ENCODE measurements around the gene PITX2. TPM values are rescaled to one million over a fixed set of nuclear protein-coding genes. Genes with fewer than 3 reads are reported as not detected.

Gene PITX2
- total and polyA plus RNA-seq, 2 experiments from 2014 or later: 0.52 to 0.99 TPM

DNA sequence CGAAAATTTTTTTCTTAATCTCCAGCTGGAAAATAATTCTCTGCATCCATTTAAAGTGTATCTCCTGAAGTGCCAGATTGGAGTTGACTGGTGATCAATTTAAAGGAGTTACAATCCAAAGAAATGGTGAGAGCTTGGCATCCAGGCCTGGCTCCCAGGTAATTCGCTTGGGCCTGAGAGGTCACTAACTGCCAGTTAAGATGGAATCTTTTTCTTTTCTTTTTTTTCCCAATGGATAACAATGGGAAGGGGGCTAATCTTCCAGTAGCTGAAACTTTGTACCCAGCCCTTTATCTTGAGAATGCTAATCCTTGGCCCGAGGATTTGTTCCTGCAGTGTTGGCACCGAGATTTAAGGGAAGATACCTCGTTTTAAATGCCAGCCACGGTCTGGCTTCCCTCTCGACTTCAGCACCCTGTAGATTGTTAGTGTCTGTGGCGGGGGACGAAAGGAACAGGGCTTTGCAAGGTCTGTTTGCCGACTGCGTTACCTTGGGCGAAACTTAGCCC lies 13.3 kb upstream of the PITX2 start (continued):
- TF ChIP-seq, protein P1, sequence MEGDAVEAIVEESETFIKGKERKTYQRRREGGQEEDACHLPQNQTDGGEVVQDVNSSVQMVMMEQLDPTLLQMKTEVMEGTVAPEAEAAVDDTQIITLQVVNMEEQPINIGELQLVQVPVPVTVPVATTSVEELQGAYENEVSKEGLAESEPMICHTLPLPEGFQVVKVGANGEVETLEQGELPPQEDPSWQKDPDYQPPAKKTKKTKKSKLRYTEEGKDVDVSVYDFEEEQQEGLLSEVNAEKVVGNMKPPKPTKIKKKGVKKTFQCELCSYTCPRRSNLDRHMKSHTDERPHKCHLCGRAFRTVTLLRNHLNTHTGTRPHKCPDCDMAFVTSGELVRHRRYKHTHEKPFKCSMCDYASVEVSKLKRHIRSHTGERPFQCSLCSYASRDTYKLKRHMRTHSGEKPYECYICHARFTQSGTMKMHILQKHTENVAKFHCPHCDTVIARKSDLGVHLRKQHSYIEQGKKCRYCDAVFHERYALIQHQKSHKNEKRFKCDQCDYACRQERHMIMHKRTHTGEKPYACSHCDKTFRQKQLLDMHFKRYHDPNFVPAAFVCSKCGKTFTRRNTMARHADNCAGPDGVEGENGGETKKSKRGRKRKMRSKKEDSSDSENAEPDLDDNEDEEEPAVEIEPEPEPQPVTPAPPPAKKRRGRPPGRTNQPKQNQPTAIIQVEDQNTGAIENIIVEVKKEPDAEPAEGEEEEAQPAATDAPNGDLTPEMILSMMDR (conservative IDR thresholded peaks at IDR 0.05; ENCODE audit: low read depth in 2 of 2): no peak

DNA sequence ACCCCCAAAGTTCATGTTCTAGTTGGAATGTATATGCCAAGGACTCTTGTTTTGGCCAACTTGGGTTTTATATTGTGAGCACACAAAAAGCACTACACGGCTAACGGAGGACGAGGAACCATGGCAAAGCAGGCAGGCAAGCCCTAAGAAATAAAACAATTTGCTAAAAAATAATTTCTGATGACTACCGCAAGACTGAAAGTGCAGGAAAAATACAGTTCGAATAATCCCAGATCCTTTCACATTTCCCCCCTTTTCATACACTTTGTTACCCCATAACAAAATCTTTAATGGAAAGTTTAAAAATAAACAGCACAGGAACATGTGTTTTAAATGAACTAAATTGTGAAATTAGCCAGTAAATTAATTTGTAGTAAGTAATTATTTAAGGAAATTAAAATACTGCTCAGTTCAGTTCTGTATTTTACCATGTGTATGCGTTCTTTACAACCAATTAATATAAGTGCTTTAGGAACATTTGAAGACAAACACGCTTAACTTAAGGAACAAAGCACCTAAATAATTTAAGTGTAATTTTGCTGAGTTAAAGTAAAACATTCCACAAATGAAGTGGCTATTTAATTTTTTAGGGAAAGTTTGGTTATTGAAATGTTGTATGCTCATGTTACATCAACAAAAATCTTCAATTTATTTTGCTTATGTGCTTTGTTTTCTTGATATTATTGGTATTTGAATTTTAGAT lies 12.4 kb upstream of the PITX2 start:
- Histone ChIP-seq H3K27me3 (ENCODE audit: insufficient read depth) (peaks cover 99% of the 10 kb centered on the region), H3F3A (replicated peaks; ENCODE audit: low read depth) (peaks cover 23% of the 10 kb centered on the region), H3K4me1 (ENCODE audit: insufficient read depth) (peaks cover 64% of the 10 kb centered on the region), H3K4me2 (0 out of 2 replicates have a peak overlapping the region, but pooled peaks have one; percentile 39), H3K4me3 (0 out of 2 replicates have a peak overlapping the region, but pooled peaks have one; percentile 16), H3K9me2 (ENCODE audit: insufficient read depth) (no peaks in the 10 kb centered on the region), H3K36me3 (ENCODE audit: insufficient read depth) (no peaks in the 10 kb centered on the region), H2AFZ (no peak overlapping the region), H4K20me1 (replicated peaks; ENCODE audit: insufficient read depth) (peaks cover 12% of the 10 kb centered on the region; the same call in 1 of the 2 replicates), H3K27ac (ENCODE audit: low read depth) (no peak overlapping the region), H3K79me2 (replicated peaks; ENCODE audit: insufficient read depth) (no peaks in the 10 kb centered on the region)
- TF ChIP-seq EZH2 (IDR thresholded peaks at IDR 0.05; ENCODE audit: low read depth, unreplicated experiment): peak; percentile 3
- no peak for TF ChIP-seq POLR2AphosphoS5 (IDR thresholded peaks at IDR 0.05; ENCODE audit: low read depth)
- TF ChIP-seq STAT1 (IDR thresholded peaks at IDR 0.05; ENCODE audit: unreplicated experiment): no peak
- TF ChIP-seq, protein P2, sequence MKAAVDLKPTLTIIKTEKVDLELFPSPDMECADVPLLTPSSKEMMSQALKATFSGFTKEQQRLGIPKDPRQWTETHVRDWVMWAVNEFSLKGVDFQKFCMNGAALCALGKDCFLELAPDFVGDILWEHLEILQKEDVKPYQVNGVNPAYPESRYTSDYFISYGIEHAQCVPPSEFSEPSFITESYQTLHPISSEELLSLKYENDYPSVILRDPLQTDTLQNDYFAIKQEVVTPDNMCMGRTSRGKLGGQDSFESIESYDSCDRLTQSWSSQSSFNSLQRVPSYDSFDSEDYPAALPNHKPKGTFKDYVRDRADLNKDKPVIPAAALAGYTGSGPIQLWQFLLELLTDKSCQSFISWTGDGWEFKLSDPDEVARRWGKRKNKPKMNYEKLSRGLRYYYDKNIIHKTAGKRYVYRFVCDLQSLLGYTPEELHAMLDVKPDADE (IDR thresholded peaks at IDR 0.05): no peak
- no peak for TF ChIP-seq ZNF331 (CRISPR knock-in tag; IDR thresholded peaks at IDR 0.05; ENCODE audit: low read depth)
- TF ChIP-seq EZH2phosphoT487 (IDR thresholded peaks at IDR 0.05; ENCODE audit: unreplicated experiment): no peak
- Mint-ChIP-seq H3K27me3 (ENCODE audit: insufficient read depth, low read depth, poor library complexity) (peaks cover 99% of the 10 kb centered on the region), H3K27ac (no peak overlapping the region), H3K36me3 (ENCODE audit: low read depth) (no peaks in the 10 kb centered on the region), H3K9me3 (peaks cover 3% of the 10 kb centered on the region; the same call in 2 of the 3 replicates), H3K4me1 (peaks cover 62% of the 10 kb centered on the region), H3K4me3 (0 out of 3 replicates have a peak overlapping the region, but pooled peaks have one; percentile 41)
- DNase-seq (ENCODE audit: low spot score) (no peak), ATAC-seq (no peak)

DNA sequence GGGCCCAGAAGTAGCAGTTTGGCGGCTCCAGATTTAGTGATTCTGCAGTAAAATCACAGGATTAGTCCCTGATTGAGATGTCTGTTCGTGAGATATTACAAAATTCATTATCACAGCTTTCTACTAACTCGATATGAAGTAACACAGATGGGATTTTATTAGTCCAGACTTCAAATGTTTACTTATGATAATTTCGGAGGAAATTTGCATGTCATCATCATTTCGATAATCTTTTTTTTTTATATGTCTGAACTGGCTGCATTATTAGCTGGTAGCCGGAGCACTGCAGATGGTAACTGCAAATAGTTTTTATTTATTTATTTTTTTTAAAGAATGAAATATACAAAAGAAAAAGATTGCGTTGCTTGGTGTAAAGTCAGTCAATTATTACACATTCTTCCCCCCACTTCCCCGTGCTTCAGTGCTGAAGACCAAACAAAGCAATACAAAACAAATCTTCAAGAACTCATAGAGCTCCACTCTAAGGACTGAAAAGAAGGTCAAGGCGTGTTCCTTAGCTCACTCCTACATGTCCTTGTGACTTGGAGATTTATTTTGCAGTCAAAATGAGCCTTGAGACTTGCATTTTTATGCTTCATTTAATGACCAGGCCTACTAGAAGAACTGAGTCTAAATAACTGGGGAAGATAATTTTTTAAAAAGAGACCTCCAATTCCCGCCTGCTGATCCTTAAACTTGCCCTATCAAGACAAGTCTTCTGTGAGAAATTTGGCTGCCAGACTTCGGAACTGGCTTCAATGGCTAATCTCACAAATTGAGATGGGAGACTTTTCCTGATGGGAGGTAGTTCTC lies 11.7 kb upstream of the PITX2 start:
- TF ChIP-seq EZH2 (IDR thresholded peaks at IDR 0.05; ENCODE audit: low read depth, unreplicated experiment) (peak; percentile 54), ZNF114 (CRISPR knock-in tag; IDR thresholded peaks at IDR 0.05) (no peak), CREB1 (CRISPR knock-in tag; IDR thresholded peaks at IDR 0.05; ENCODE audit: low read depth) (no peak)
- Mint-ChIP-seq H3K27me3 (ENCODE audit: insufficient read depth, low read depth, poor library complexity) (peaks cover 99% of the 10 kb centered on the region), H3K36me3 (ENCODE audit: low read depth) (no peaks in the 10 kb centered on the region), H3K9me3 (peaks cover 3% of the 10 kb centered on the region; the same call in 2 of the 3 replicates), H3K4me3 (peak overlapping the region; percentile 45; the same call in 2 of the 3 replicates), H3K27ac (no peak overlapping the region), H3K4me1 (peaks cover 59% of the 10 kb centered on the region)
- Histone ChIP-seq H3K9me2 (ENCODE audit: insufficient read depth) (no peaks in the 10 kb centered on the region), H3K4me3 (peak overlapping the region; percentile 83), H4K20me1 (replicated peaks; ENCODE audit: insufficient read depth) (peaks cover 18% of the 10 kb centered on the region; the same call in 1 of the 2 replicates), H3K79me2 (replicated peaks; ENCODE audit: insufficient read depth) (no peaks in the 10 kb centered on the region), H2AFZ (no peak overlapping the region), H3K36me3 (ENCODE audit: insufficient read depth) (no peaks in the 10 kb centered on the region), H3K27me3 (ENCODE audit: insufficient read depth) (peaks cover 99% of the 10 kb centered on the region), H3K4me1 (ENCODE audit: insufficient read depth) (peaks cover 65% of the 10 kb centered on the region), H3K27ac (ENCODE audit: low read depth) (no peak overlapping the region), H3K4me2 (peak overlapping the region; percentile 73), H3F3A (replicated peaks; ENCODE audit: low read depth) (peaks cover 26% of the 10 kb centered on the region)
- ATAC-seq (no peak), DNase-seq (ENCODE audit: low spot score) (peak; percentile 17)
